ENCODE data around the gene DGLUCY.
"Not testable (repeated sequence)": the region's sequence is repeated elsewhere in the genome, so short reads cannot be mapped to it uniquely, and the experiment has no call there.

Gene DGLUCY

GRCh38 chr14:91139776-91140175 lies 25.9 kb downstream of the DGLUCY start:
- DNase-seq = no peak

- no peak for DNase-seq
These were observed 26.8 kb downstream of the DGLUCY start for GRCh38 chr14:91140672-91141071.

- peak; percentile 47 for DNase-seq
These were observed 28.4 kb downstream of the DGLUCY start for GRCh38 chr14:91142214-91142668.

DNA sequence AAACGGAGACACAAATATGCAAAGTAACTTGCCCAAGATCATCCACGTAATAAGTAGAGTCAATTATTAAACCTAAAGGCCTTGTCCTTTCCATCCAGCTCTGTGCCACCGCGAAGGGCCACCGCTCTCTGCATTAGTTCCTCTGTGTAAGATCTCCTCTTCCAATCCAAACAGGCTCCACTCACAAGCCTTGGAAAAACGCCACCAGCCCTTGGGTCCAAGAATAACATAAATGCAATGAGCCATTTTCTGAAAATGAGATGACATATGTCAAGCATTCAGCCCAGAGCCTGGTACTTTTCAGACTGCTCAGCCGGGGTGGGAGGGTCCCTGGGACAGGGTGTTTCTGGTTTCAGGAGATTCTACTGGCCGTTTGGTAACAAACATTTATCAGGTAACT lies 30.0 kb downstream of the DGLUCY start:
- no peak for DNase-seq

DNA sequence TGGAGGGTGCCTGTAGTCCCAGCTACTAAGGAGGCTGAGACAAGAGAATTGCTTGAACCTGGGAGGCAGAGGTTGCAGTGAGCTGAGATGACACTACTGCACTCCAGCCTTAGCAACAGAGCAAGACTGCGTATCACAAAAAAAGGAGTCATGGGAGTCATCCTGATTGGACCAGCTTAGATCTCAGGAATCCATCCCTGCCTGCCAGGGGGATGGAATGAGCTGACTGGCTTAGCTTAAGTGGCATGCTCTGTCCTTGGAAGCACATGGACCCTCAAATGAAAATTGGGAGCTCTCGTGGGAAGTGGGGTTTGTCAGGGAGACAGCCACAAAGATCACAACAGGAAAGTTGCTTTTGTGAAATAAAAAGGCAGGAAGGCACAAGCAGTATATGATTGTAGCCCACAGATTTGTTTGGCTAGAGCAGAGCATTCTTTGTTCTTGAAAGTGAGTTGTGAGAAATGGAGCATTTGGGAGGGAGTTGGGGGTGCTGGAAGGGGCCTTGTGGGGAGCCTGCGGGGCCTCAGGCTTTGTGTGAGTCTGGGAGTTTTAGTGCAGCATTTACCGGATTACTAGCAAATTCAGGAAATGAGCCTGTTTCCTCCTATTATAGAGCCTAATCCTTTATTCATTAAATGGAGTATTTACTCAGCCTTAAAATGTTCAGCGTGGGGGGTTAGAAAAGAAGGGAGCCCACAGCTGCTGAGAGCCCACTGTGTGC lies 30.7 kb downstream of the DGLUCY start:
- DNase-seq = no peak

GRCh38 chr14:91145391-91146160 lies 31.7 kb downstream of the DGLUCY start:
- DNase-seq = peak; percentile 50

GRCh38 chr14:91146661-91147060 lies 32.8 kb downstream of the DGLUCY start:
- no peak for DNase-seq

DNA sequence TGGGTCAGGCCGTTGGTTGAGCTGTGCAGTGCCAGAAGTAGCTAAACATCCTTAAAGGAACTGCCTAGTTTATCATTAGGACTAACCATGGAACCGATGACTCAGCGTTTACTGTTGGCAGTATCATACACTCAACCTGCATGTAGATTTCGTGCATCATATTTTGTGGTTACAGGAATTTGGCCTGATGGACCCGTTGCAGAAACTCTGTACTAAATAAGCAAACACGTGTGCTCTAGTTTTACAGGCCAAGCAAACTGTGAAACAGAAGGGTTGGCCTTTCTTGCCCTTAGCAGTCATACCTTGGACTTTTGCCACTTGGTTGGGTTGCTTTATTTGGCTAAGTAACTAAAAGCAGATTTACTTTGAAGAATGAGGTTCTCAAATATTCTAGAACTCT lies 35.6 kb downstream of the DGLUCY start:
- DNase-seq = no peak

DNA sequence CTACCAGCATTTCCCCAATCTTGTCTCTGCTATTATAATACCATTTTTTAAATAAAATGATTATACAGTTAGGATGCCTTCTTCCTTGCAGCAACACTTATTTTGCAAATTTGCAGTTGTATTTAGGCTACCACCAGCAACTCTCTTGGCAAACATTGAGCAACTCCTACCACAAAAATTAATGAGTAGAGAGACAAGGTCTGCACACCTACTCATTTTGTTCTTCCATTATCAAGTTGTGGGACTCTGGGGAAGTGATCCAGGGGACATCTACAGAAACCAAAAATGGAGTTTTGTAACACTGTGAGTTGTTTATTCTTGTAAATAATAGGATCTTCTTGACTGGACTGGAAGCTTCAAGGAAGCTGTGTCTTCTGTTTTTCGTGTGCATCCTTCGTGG lies 38.6 kb downstream of the DGLUCY start:
- peak; percentile 37 for DNase-seq

DNA sequence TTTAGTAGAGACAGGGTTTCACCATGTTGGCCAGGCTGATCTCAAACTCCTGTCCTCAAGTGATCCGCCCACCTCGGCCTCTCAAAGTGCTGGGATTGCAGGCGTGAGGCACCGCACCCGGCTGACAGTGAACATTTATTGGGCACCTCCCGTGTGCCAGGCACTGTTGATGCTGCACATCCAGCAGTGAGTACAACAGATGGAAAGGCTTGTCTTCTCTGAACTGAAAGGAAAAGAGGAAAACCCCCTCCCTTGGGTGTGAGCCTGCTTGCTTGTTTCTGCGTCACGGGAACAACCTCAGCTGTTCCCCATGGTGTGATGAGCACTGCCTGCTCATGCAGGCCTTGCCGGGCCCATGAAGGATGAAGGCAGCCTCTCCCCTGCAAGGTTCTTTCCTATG lies 39.5 kb downstream of the DGLUCY start:
- no peak for DNase-seq

DNA sequence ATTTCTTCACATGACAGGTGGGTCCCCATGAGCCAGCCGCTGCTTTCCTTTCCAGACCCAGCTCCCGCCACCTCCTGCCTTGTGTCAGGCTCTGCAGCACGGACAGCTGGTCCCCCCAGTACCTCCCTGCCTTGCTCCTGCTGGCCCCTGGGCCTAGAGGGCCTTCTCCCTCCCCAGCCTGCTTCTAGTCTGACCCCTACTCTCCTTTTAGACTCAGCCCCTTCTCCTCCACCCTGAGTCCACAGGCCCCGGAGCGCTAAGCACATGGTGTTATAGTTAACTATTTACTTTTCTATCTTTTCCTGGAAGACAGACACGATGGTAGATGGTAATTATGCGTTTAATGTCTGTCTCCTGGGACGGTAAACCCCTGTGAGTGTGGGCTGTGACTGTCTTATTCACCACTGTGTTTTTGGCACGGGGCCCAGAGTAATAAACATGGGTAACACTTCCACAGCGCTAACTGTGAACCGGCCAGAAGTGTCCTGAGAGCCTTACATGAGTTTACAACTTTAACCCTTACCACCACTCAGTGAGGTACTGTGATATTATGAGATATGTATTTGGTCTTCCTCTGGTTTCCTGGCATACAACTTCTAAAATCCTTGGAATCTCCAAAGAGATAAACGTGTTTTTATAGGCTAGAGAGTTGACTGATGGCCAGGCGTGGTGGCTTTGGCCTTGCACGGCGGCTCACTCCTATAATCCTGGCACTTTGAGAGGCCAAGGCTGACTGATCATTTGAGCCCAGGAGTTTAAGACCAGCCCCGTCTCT lies 41.2 kb downstream of the DGLUCY start:
- DNase-seq = no peak

- no peak for DNase-seq
These were observed 41.8 kb downstream of the DGLUCY start for GRCh38 chr14:91155626-91156089.

DNA sequence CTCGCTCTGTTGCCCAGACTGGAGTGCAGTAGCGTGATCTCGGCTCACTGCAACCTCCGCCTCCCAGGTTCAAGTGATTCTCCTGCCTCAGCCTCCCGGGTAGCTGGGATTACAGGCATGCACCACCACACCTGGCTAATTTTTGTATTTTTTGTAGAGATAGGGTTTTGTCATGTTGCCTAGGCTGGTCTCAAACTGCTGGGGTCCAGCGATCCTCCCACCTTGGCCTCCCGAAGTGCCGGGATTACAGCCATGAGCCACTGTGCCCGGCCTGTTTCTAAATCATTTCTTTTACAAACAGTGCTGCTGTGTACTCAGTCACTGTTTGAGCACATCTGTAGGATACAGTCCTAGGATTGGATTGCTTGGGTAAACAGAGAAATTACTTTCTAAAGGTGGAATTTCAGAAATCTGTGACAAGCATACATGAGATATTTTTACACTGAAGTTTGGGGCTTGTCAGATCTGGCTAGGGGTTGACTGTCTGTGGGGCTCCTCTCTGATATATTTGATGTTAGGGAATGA lies 42.3 kb downstream of the DGLUCY start:
- not testable (repeated sequence) for DNase-seq

- DNase-seq = not testable (repeated sequence)
These were observed 43.0 kb downstream of the DGLUCY start for GRCh38 chr14:91156877-91157276.

DNA sequence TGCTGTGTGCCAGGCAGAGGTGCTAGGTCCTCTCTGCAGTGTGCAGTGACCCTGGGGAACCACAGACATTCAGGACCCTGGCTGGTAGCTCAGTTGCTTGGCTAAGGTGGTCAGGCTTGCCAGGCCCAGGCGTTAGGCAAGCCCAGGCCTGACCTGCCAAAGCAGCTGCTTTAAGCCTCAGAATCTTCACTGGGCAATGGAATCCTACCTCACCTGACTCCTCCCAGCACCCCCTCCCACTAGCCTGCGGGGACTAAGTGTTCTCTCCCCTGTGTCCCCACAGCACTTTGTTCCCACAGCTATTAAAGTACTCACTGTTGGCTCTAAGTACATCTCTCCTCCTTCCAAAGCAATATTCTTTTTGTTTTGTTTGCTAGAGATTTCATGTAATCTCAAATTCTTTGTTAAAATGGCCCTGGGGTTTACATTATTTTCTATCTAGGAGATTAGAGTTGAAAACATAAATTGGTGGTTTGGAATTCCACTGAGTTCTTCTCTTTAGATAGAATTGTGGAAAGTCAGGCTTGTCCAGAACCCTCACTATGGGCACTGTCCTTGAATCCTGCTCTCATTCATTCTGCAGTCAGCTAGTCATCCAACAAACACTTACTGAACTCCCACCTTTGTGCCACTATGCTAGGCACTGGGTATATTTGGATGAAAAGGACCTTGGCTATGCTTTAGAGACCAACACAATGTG lies 44.4 kb downstream of the DGLUCY start:
- no peak for DNase-seq

GRCh38 chr14:91159182-91159581 lies 45.3 kb downstream of the DGLUCY start:
- no peak for DNase-seq

GRCh38 chr14:91159906-91160305 lies 46.0 kb downstream of the DGLUCY start:
- DNase-seq = no peak

- no peak for DNase-seq
These were observed 49.4 kb downstream of the DGLUCY start for GRCh38 chr14:91163316-91163715.

- DNase-seq = no peak
These were observed 50.8 kb downstream of the DGLUCY start for GRCh38 chr14:91164676-91165075.

GRCh38 chr14:91167380-91167770 lies 53.5 kb downstream of the DGLUCY start:
- DNase-seq = no peak

DNA sequence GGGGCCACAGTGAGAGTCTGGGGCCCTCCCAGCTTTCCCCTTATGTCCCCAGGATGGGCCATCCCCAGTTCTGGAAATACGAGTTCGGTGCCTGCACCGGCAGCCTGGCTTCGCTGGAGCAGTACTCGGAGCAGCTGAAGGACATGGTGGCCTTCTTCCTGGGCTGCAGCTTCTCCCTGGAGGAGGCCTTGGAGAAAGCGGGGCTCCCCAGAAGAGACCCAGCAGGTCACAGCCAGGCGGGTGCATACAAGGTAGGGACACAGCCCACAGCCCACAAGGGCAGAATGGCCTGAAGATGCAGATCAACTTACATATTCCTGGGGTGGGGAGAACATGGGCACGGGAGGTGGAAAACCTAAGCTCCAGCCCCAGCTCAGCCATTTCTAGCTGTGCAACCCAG lies 56.1 kb downstream of the DGLUCY start:
- DNase-seq = no peak

- no peak for DNase-seq
These were observed 56.7 kb downstream of the DGLUCY start for GRCh38 chr14:91170504-91171121.
